MCF 10A (cell line): ENCODE measurements around the gene MRAP. TPM values are rescaled to one million over a fixed set of nuclear protein-coding genes. Genes with fewer than 3 reads are reported as not detected.

ENCODE experiments used
- BruUV-seq: library from RNA; stranded (reverse); fragments of 400-500 nt; replicated peaks from 2 replicates; lab custom pipeline; 2021; lab: Mats Ljungman, UMichigan
- CTCF ChIA-PET: fragments of 300-600 bp; sonication (Branson Sonifier 250); formaldehyde crosslinking; extraction: SDS; loops from one replicate; lab custom pipeline; 2021; ENCODE audit warnings: antibody characterized with exemption, inconsistent platforms; lab: Yijun Ruan, JAX
- POLR2A ChIA-PET: fragments of 300-600, 350-650 bp; sonication (Branson Sonifier 250); formaldehyde crosslinking; extraction: SDS; loops from one replicate; lab custom pipeline; 2020; ENCODE audit warnings: antibody characterized with exemption, inconsistent platforms; lab: Yijun Ruan, JAX
- DNase-seq: peaks from one replicate; pipeline ENCODE4 v3.0.0-alpha.2; 2018; ENCODE audit not compliant: unreplicated experiment
- H3K27ac Mint-ChIP-seq: one replicate; pipeline ENCODE4 v1.8.0; 2022; ENCODE audit warnings: mild to moderate bottlenecking, low read depth, mixed read lengths; ENCODE audit not compliant: unreplicated experiment
- H3K27me3 Mint-ChIP-seq: one replicate; pipeline ENCODE4 v1.8.0; 2022; ENCODE audit warnings: mixed read lengths; ENCODE audit not compliant: insufficient read depth, unreplicated experiment
- H3K36me3 Mint-ChIP-seq: one replicate; pipeline ENCODE4 v1.8.0; 2022; ENCODE audit warnings: mild to moderate bottlenecking, moderate library complexity, mixed read lengths; ENCODE audit not compliant: insufficient read depth, unreplicated experiment
- H3K4me1 Mint-ChIP-seq: one replicate; pipeline ENCODE4 v1.8.0; 2022; ENCODE audit warnings: mixed read lengths; ENCODE audit not compliant: insufficient read depth, unreplicated experiment
- H3K4me3 Mint-ChIP-seq: one replicate; pipeline ENCODE4 v1.8.0; 2022; ENCODE audit warnings: mild to moderate bottlenecking, moderate library complexity, mixed read lengths; ENCODE audit not compliant: unreplicated experiment
- H3K9me3 Mint-ChIP-seq: one replicate; pipeline ENCODE4 v1.8.0; 2022; ENCODE audit warnings: mixed read lengths; ENCODE audit not compliant: unreplicated experiment
- intact Hi-C: fragments of 100-400 bp; cut with micrococcal nuclease; formaldehyde crosslinking; loops from 2 replicates; pipeline ENCODE4 v1.14.1; 2022
- total RNA-seq: library from RNA; stranded (reverse); gene quantifications from 2 replicates; pipeline ENCODE4 v1.2.3, GENCODE V29; 2022
- TF ChIP-seq, protein P1 (sequence below): fragments of 200-600 bp; IDR thresholded peaks from one replicate; pipeline ENCODE4 v1.8.0; 2022; ENCODE audit warnings: antibody characterized with exemption, mild to moderate bottlenecking; ENCODE audit not compliant: unreplicated experiment

Gene MRAP
- total RNA-seq, 1 experiment from 2014 or later, result not detected

GRCh38 chr21:32301596-32301995, 2.9 kb downstream of the MRAP start:
- Mint-ChIP-seq H3K9me3 (no peaks in the 10 kb centered on the region), H3K36me3 (peaks cover 38% of the 10 kb centered on the region), H3K4me3 (no peak overlapping the region), H3K4me1 (no peaks in the 10 kb centered on the region), H3K27ac (no peak overlapping the region), H3K27me3 (no peaks in the 10 kb centered on the region)
- TF ChIP-seq, protein P1, sequence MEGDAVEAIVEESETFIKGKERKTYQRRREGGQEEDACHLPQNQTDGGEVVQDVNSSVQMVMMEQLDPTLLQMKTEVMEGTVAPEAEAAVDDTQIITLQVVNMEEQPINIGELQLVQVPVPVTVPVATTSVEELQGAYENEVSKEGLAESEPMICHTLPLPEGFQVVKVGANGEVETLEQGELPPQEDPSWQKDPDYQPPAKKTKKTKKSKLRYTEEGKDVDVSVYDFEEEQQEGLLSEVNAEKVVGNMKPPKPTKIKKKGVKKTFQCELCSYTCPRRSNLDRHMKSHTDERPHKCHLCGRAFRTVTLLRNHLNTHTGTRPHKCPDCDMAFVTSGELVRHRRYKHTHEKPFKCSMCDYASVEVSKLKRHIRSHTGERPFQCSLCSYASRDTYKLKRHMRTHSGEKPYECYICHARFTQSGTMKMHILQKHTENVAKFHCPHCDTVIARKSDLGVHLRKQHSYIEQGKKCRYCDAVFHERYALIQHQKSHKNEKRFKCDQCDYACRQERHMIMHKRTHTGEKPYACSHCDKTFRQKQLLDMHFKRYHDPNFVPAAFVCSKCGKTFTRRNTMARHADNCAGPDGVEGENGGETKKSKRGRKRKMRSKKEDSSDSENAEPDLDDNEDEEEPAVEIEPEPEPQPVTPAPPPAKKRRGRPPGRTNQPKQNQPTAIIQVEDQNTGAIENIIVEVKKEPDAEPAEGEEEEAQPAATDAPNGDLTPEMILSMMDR, result no peak
- DNase-seq, result no peak
- intact Hi-C loops, result no loop called here
- CTCF ChIA-PET, result interaction anchor here (0.6 kb wide), 1 partner anchor 44 kb away, joined by 5 read pairs; no protein-coding TSS in a partner anchor
- POLR2A ChIA-PET, result no interaction called here
- no TSS peak for BruUV-seq

DNA sequence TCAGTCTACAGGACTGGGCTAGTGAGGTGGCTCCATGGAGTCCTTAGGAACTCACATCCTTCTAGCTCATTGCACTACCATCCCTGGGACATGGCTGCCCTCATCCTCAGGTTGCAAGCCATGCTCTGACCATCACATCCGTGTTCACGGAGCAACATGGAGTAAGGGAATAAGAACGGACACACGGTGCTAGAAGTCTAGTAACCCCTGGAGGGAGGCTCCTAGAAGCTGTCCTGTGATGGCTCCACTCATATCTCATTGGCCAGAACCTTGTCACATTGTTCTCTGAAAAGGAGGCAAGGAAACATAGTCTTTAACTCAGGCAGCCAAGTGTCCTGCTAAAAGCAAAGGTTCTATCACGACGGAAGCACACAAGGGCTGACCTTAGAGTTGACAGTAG, 3.9 kb downstream of the MRAP start:
- H3K36me3 Mint-ChIP-seq, result peaks cover 43% of the 10 kb centered on the region
- BruUV-seq, result no TSS peak
- ChIA-PET POLR2A (no interaction called here), CTCF (no interaction called here)
- H3K4me3 Mint-ChIP-seq, result no peak overlapping the region
- no peaks in the 10 kb centered on the region for H3K9me3 Mint-ChIP-seq
- H3K27me3 Mint-ChIP-seq, result no peaks in the 10 kb centered on the region
- intact Hi-C loops, result no loop called here
- H3K4me1 Mint-ChIP-seq, result no peaks in the 10 kb centered on the region
- no peak overlapping the region for H3K27ac Mint-ChIP-seq
- TF ChIP-seq, protein P1, result no peak
- no peak for DNase-seq

DNA sequence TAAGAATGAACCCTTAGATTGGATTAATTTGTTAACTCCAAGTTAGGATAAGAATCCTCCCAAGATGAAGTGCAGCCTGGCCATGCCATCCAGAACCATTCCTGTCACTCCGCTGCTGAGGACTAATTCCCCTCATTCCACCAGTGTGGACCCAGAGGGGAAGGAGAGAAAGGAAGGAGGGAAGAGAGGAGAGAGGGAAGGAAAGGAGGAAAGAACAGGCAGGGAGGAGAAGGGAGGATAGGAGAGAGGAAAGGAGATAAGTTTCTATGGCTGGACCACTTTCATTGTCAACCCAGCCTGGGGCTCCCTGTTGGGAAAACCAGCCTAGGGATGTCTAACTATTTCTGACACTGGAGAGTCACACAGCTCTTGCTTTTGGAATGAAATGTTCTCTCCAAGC, 4.7 kb downstream of the MRAP start:
- TF ChIP-seq, protein P1, result no peak
- peak overlapping the region; percentile 37 for H3K27ac Mint-ChIP-seq
- no peak for DNase-seq
- H3K36me3 Mint-ChIP-seq, result peaks cover 51% of the 10 kb centered on the region
- BruUV-seq, result no TSS peak
- intact Hi-C loops, result no loop called here
- no peak overlapping the region for H3K4me3 Mint-ChIP-seq
- no peaks in the 10 kb centered on the region for H3K4me1 Mint-ChIP-seq
- ChIA-PET CTCF (interaction anchor here (0.6 kb wide), 1 partner anchor 19 kb away, joined by 3 read pairs; no protein-coding TSS in a partner anchor), POLR2A (interaction anchor here (0.6 kb wide), 1 partner anchor 298 kb away, joined by 3 read pairs; no protein-coding TSS in a partner anchor)
- no peaks in the 10 kb centered on the region for H3K9me3 Mint-ChIP-seq
- H3K27me3 Mint-ChIP-seq, result no peaks in the 10 kb centered on the region

- H3K4me1 Mint-ChIP-seq, result no peaks in the 10 kb centered on the region
- POLR2A ChIA-PET, result no interaction called here
- H3K9me3 Mint-ChIP-seq, result no peaks in the 10 kb centered on the region
- CTCF ChIA-PET, result no interaction called here
- TF ChIP-seq, protein P1, result no peak
- H3K27me3 Mint-ChIP-seq, result no peaks in the 10 kb centered on the region
- intact Hi-C loops, result no loop called here
- DNase-seq, result no peak
- H3K36me3 Mint-ChIP-seq, result peaks cover 49% of the 10 kb centered on the region
- no TSS peak for BruUV-seq
- H3K4me3 Mint-ChIP-seq, result no peak overlapping the region
- H3K27ac Mint-ChIP-seq, result no peak overlapping the region
Observed at GRCh38 chr21:32304998-32305397, 6.3 kb downstream of the MRAP start.
